HepG2 (cell line): Measurements from ENCODE around the gene TMEM235. TPM values are rescaled to one million over a fixed set of nuclear protein-coding genes. Genes with fewer than 3 reads are reported as not detected.

Source experiments
- ATF4 ChIP-seq, 2 experiments: fragments of 450-650 bp in 1 of 2; sonication (generic) in 1 of 2; formaldehyde crosslinking; IDR thresholded peaks; 2 replicates each; pipeline versions ENCODE4 v1.5.0 to v1.8.0; 2020 to 2022; ENCODE audit warnings: mild to moderate bottlenecking in 1 of 2, missing genetic modification reagents in 1 of 2
- GATAD2A ChIP-seq: IDR thresholded peaks from 2 replicates; pipeline ENCODE4 v1.6.1; 2016
- HMG20B ChIP-seq: conservative IDR thresholded peaks from 2 replicates; pipeline ENCODE4 v1.6.1; 2016; ENCODE audit warnings: missing genetic modification reagents, missing compliant biosample characterization
- HMGXB3 ChIP-seq: sonication (generic); formaldehyde crosslinking; IDR thresholded peaks from 2 replicates; pipeline ENCODE4 v1.4.0; 2020; ENCODE audit warnings: missing genetic modification reagents, borderline replicate concordance
- HOXA9 ChIP-seq: sonication (generic); formaldehyde crosslinking; IDR thresholded peaks from 2 replicates; pipeline ENCODE4 v1.8.1; 2022; ENCODE audit warnings: missing genetic modification reagents, mild to moderate bottlenecking, moderate library complexity, borderline replicate concordance
- PATZ1 ChIP-seq: sonication (generic); formaldehyde crosslinking; IDR thresholded peaks from 2 replicates; pipeline ENCODE4 v1.4.0; 2020; ENCODE audit warnings: missing genetic modification reagents
- PAWR ChIP-seq: sonication (generic); formaldehyde crosslinking; IDR thresholded peaks from 2 replicates; pipeline ENCODE4 v1.4.0; 2020; ENCODE audit warnings: missing genetic modification reagents, mild to moderate bottlenecking, borderline replicate concordance
- PCBP1 ChIP-seq: fragments of 200-400 bp; formaldehyde crosslinking; IDR thresholded peaks from 2 replicates; pipeline ENCODE4 v1.6.1; 2017; ENCODE audit warnings: mild to moderate bottlenecking, low read depth, low read length, borderline replicate concordance
- RNF2 ChIP-seq: fragments of 450-650 bp; conservative IDR thresholded peaks from 2 replicates; pipeline ENCODE4 v1.6.1; 2016; ENCODE audit warnings: low read depth
- SIN3A ChIP-seq: IDR thresholded peaks from 2 replicates; pipeline ENCODE4 v1.6.1; 2011; ENCODE audit warnings: low read depth, mild to moderate bottlenecking, control low read depth, low read length, borderline replicate concordance
- SMARCE1 ChIP-seq: fragments of 450-650 bp; IDR thresholded peaks from 2 replicates; pipeline ENCODE4 v1.6.1; 2017; ENCODE audit warnings: borderline replicate concordance
- ZBTB43 ChIP-seq: sonication (generic); formaldehyde crosslinking; conservative IDR thresholded peaks from 2 replicates; pipeline ENCODE4 v1.4.0; 2020; ENCODE audit warnings: missing genetic modification reagents
- ZGPAT ChIP-seq: IDR thresholded peaks from 2 replicates; pipeline ENCODE4 v1.6.1; 2016; ENCODE audit warnings: mild to moderate bottlenecking
- ZNF260 ChIP-seq: sonication (generic); formaldehyde crosslinking; IDR thresholded peaks from 2 replicates; pipeline ENCODE4 v1.4.0; 2020; ENCODE audit warnings: missing genetic modification reagents, low read depth, mild to moderate bottlenecking, borderline replicate concordance
- ZNF382 ChIP-seq: sonication (generic); formaldehyde crosslinking; IDR thresholded peaks from 2 replicates; pipeline ENCODE4 v1.5.0; 2020; ENCODE audit warnings: missing genetic modification reagents, mild to moderate bottlenecking, borderline replicate concordance
- ZNF512 ChIP-seq: sonication (generic); formaldehyde crosslinking; IDR thresholded peaks from 2 replicates; pipeline ENCODE4 v1.4.0; 2020; ENCODE audit warnings: mild to moderate bottlenecking, missing genetic modification reagents
- polyA plus RNA-seq, 8 experiments: library from polyadenylated mRNA; depleted of rRNA in 3 of 8; stranded (reverse) in 7 of 8; unstranded in 1 of 8; fragments of >200 nt; fragmentation: Illumina TruSeq in 4 of 8; extraction: Trizol in 4 of 8; gene quantifications; 2 replicates each; pipeline versions ENCODE4 v1.2.1 to v1.2.3, GENCODE V29; 2011 to 2016; ENCODE audit warnings: low read depth in 4 of 8, missing spikeins in 1 of 8, mixed read lengths in 1 of 8; ENCODE audit not compliant: insufficient read depth in 1 of 8
- total RNA-seq, 5 experiments: library from RNA; depleted of rRNA; stranded (reverse); fragments of >200 nt; fragmentation: Illumina TruSeq; extraction: Trizol; gene quantifications; 2 replicates each; pipeline ENCODE4 v1.2.3, GENCODE V29; 2016; ENCODE audit warnings: low read depth in 1 of 5

TMEM235 gene
- total and polyA plus RNA-seq, 2 of the 13 experiments (the other 11 are each of a cell fraction or from before 2014, with no cell fraction given): not detected

GRCh38 chr17:78253946-78254672, 22.7 kb downstream of the TMEM235 start (continued):
- peak; percentile 40; the same call in 1 of the 2 replicates for TF ChIP-seq ZBTB43 (CRISPR knock-in tag)
- no peak for TF ChIP-seq ZNF382
- TF ChIP-seq ATF4 (CRISPR knock-in tag; IDR thresholded peaks at IDR 0.05): peak in 1 of 2 experiments; percentile 73; a peak in 2 of 4 replicates
- TF ChIP-seq ZNF512 (CRISPR knock-in tag): no peak
- peak; percentile 57 for TF ChIP-seq GATAD2A (CRISPR knock-in tag)
- peak; percentile 98 for TF ChIP-seq ZGPAT (CRISPR knock-in tag)
- peak; percentile 78; the same call in 1 of the 2 replicates for TF ChIP-seq HOXA9
- no peak for TF ChIP-seq PAWR (CRISPR knock-in tag)
- no peak for TF ChIP-seq SIN3A
- no peak for TF ChIP-seq ZNF260 (CRISPR knock-in tag)
- peak; percentile 91 for TF ChIP-seq PATZ1 (CRISPR knock-in tag)
- TF ChIP-seq RNF2: peak; percentile 95
- peak; percentile 76; the same call in 1 of the 2 replicates for TF ChIP-seq HMGXB3
- 0 out of 2 replicates have a peak, but pooled peaks have one; percentile 53 for TF ChIP-seq PCBP1
- TF ChIP-seq HMG20B: no peak
- TF ChIP-seq SMARCE1: no peak
